ENCODE data around the gene CIAO2B.
"Not testable (repeated sequence)": the region's sequence is repeated elsewhere in the genome, so short reads cannot be mapped to it uniquely, and the experiment has no call there.

CIAO2B gene

GRCh38 chr16:66955363-66956153, 21.4 kb upstream of the CIAO2B start:
- not testable (repeated sequence) for DNase-seq (ENCODE audit: low spot score)

DNA sequence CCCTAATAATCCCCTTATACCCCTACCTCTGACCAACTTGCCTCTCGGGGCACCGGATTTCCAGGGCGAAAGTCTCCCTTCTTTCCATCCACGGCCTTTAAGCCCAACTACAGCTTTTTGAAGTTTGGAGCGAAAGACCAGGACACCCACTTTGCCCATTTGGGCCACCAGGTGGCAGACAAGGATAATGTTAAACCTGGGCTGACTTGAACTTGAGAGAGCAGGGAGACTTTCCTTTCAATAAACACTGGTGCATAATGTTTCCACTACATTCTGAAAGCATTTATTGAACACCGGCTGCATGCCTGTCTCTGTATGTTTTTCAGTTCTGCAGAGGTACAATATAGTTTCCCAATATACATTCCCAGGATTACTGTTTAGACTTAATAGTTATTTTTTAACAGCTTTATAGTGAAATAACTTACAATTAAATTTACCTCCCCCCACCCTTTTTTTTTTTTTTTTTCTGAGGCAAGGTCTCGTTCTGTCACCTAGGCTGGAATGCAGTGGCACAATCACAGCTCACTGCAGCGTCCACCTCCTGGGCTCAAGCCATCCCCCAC, 20.0 kb upstream of the CIAO2B start:
- peak; percentile 89 for DNase-seq (ENCODE audit: low spot score)

GRCh38 chr16:66953462-66954096, 19.4 kb upstream of the CIAO2B start:
- no peak for DNase-seq (ENCODE audit: low spot score)

GRCh38 chr16:66952430-66953110, 18.4 kb upstream of the CIAO2B start:
- no peak for DNase-seq (ENCODE audit: low spot score)

- DNase-seq (ENCODE audit: low spot score) = no peak
Observed at GRCh38 chr16:66950971-66951790, 17.0 kb upstream of the CIAO2B start.

DNA sequence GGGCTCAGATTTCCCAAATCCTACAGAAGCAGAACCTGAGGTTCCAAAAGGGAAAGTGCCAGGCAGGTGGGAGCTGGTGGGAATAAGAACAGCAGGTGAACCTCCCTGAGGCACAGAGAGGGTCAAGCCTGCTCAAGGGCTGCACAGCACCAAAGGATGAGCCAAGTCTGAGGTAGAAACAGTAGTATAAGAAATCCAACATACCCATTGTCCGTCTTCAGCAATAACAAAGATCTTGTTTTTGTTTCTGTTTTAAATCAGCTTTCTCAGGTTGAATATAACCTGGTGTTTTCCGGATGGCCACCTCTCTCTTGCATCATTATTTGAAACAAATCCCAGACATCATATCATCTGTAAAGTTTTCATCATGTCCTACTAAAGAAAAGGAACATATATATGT, 16.2 kb upstream of the CIAO2B start:
- DNase-seq (ENCODE audit: low spot score) = no peak

DNA sequence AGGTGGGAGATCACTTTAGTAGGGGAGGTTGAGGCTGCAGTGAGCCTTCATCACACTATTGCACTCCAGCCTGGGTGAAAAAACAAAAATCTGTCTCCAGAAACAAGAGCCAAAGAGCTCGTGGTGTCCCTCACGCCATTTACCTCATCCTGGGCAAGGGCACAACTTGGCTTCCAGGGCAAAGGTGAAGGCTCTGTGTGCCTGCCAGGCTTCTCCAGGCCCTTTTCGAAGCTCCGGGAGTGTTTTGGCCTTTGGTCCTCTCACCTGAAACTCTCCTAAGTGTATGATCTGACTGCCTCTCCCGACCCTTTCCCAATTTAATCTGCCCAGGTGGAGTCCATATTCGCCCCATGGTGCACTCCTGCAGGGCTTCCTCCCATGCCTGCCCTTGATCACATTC, 15.3 kb upstream of the CIAO2B start:
- DNase-seq (ENCODE audit: low spot score) = no peak

DNA sequence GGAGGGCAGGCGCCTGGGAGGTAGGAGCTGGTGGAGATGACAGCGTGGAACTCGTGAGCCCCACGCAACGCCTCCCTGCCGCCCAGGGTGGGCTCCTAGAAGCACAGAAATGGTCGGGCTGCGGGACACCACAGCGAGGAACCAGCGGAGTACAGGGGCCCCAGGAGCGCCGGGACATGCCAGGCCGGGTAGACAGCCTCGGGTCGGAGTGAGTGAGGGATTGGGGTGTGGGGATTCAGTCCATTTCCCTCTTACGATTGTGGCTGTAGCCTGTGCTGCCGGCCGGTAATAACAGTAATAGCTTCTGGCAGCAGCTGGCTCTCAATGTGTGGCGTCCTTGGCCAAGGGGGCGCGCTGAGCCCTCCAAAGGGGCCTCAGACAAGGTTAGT, 14.6 kb upstream of the CIAO2B start:
- no peak for DNase-seq (ENCODE audit: low spot score)

- no peak for DNase-seq (ENCODE audit: low spot score)
Observed at GRCh38 chr16:66948134-66948836, 14.1 kb upstream of the CIAO2B start.

DNA sequence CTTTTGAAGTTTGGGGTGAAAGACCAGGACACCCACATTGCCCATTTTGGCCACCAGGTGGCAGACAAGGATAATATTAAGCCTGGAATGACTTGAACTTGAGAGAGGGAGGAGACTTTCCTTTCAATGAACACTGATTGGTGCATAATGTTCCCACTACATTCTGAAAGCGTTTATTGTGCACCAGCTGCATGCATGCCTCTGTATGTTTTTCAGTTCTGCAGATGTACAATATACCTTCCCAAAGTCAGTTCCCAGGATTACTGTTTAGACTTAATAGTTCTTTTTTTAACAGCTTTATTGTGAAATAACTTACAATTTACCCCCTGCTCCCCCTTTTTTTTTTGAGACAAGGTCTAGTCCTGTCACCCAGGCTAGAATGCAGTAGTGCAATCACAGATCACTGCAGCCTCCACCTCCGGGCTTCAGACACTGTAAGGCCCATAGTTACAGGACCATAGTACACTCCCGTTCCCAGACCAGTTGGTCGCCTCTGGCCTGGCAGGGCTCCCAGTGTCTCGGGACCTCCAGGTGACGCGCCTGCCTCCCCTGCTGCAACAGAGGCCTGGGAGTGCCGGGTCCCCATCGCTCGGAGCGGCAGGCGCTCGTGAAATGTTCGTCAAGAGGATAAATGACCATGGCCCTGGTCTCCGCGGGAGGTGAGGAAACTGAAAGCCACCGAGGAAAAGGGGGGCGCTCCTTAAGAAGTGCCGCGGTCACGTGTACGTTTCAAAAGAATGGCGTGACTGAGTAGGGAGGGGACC, 13.3 kb upstream of the CIAO2B start:
- peak; percentile 94 for DNase-seq (ENCODE audit: low spot score)

DNA sequence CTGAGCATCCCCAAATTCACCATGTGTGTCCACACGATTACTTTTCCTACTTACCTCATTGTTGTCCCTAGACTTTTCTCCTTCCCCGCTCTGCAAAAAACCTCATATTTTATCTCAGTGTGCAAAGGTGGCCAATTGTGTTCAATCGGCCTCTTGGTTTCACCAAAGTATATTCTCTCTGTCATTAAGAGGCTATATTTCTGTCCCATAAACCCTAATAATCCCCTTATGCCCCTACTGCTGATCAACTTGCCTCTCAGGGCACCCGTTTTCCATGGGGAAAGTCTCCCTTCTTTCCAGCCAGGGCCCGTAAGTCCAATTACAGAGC, 12.7 kb upstream of the CIAO2B start:
- DNase-seq (ENCODE audit: low spot score) = no peak

- no peak for DNase-seq (ENCODE audit: low spot score)
Observed at GRCh38 chr16:66946541-66946940, 12.3 kb upstream of the CIAO2B start.

DNA sequence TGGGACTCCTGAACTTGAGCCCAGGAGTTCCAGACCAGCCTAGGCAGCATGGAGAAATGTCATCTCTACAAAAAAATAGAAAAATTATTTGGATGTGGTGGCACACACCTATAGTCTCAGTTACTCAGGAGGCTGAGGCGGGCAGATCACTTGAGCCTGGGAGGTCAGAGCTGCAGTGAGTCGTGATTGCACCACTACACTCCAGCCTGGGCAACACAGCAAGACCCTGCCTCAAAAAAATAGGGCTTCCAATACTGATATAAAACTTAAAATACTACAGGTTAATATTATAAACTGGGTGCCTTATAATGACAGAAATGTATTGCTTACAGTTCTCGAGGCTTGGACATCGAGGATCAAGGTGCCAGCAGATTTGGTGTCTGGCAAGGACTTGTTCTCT, 11.7 kb upstream of the CIAO2B start:
- no peak for DNase-seq (ENCODE audit: low spot score)

DNA sequence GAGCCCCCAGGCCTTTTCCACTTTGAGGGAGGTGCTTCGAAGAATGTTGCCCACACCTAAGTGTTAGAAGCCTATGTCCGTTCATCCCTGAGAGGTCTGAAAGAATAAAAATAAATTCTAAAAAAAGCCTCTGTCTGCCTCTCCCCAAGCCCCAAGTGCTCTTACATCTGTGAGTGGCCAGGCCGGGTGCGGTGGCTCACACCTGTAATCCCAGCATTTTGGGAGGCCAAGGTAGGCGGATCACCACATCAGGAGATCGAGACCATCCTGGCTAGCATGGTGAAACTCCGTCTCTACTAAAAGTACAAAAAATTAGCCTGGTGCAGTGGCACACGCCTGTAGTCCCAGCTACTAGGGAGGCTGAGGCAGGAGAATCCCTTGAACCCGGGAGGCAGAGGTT, 10.8 kb upstream of the CIAO2B start:
- DNase-seq (ENCODE audit: low spot score) = not testable (repeated sequence)

GRCh38 chr16:66944054-66944441, 9.8 kb upstream of the CIAO2B start:
- no peak for DNase-seq (ENCODE audit: low spot score)

DNA sequence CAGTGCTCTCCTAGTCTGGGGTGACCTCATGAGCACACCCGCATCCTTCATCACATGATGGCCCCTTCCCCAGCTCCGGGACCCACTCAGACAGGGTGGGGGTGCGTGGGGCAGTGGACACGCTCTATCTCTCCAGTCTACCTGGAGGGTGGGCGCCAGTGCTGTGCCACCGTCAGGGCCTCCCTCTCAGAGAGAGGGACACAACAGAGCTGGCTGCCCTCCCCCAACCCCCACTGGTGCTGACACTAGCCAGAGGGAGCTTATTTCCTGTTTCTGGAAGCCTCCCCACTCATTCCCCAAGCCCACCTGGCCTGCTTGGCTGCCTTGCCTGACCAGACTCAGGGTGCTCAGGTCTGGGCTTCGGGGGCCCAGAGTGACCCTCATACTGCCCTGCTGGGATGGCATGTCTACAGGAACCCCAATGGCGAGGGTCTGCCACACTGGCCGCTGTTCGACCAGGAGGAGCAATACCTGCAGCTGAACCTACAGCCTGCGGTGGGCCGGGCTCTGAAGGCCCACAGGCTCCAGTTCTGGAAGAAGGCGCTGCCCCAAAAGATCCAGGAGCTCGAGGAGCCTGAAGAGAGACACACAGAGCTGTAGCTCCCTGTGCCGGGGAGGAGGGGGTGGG, 9.3 kb upstream of the CIAO2B start:
- no peak for DNase-seq (ENCODE audit: low spot score)

- DNase-seq (ENCODE audit: low spot score) = no peak
Observed at GRCh38 chr16:66942981-66943380, 8.8 kb upstream of the CIAO2B start.

DNA sequence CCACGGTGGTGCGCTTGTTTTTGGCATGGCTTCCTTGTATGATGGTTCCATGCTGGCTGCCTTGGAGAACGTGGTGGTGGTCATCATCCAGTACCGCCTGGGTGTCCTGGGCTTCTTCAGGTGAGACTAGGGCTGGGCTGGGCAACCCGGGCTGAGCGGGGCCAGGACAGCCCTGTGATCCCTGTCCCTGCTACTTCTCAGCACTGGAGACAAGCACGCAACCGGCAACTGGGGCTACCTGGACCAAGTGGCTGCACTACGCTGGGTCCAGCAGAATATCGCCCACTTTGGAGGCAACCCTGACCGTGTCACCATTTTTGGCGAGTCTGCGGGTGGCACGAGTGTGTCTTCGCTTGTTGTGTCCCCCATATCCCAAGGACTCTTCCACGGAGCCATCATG, 6.0 kb upstream of the CIAO2B start:
- DNase-seq (ENCODE audit: low spot score) = no peak

DNA sequence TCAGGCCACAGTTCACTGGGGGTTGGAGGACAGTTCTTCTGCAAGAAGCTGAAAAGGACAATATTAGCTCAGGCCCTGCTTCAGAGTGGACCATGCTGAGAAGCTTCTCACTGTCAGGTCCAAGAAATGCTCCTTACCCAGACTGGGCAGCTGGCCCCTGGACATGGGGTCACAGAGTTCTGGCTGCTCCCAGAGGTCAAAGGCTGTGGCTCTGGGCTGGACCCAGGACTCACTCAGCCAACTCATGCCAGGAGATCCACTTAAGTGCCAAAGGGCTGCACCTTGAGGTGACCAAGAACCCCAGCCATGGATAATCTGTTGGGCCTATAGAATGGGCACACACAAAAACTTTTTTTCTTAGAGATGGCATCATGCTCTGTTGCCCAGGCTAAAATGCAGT, 5.2 kb upstream of the CIAO2B start:
- no peak for DNase-seq (ENCODE audit: low spot score)

GRCh38 chr16:66937725-66938337, 3.6 kb upstream of the CIAO2B start:
- DNase-seq (ENCODE audit: low spot score) = no peak

Data from cerebellar cortex (tissue), 1 donor.